ENCODE data around the gene RAPSN.

The RAPSN gene

DNA sequence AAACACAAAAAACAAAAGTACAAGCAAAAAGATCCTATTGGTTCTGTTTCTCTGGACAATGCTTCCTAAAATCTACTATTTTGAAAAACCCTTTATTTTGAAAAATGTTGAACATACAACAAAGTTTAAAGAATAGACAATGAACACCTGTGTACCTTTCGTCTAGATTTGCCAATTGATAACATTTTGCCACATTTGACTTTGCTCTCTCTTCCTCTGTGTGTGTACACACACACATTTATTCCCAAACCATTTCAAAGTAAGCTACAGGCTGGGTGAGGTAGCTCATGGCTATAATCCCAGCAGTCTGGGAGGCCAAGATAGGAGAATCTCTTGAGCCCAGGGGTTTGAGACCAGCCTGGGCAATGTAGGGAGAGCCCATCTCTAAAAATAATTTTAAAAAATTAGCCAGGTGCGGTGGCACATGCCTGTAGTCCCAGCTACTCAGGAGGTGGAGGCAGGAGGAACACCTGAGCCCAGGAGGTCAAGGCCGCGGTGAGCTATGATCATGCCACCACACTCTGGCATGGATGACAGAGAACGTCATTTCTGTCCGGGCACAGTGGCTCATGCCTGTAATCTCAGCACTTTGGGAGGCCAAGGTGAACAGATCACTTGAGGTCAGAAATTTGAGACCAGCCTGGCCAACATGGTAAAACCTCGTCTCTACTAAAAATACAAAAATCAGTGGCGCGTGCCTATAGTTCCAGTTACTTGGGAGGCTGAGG lies 17.4 kb downstream of the RAPSN start:
- DNase-seq, result no peak

GRCh38 chr11:47430524-47430923 lies 18.4 kb downstream of the RAPSN start:
- no peak for DNase-seq

DNA sequence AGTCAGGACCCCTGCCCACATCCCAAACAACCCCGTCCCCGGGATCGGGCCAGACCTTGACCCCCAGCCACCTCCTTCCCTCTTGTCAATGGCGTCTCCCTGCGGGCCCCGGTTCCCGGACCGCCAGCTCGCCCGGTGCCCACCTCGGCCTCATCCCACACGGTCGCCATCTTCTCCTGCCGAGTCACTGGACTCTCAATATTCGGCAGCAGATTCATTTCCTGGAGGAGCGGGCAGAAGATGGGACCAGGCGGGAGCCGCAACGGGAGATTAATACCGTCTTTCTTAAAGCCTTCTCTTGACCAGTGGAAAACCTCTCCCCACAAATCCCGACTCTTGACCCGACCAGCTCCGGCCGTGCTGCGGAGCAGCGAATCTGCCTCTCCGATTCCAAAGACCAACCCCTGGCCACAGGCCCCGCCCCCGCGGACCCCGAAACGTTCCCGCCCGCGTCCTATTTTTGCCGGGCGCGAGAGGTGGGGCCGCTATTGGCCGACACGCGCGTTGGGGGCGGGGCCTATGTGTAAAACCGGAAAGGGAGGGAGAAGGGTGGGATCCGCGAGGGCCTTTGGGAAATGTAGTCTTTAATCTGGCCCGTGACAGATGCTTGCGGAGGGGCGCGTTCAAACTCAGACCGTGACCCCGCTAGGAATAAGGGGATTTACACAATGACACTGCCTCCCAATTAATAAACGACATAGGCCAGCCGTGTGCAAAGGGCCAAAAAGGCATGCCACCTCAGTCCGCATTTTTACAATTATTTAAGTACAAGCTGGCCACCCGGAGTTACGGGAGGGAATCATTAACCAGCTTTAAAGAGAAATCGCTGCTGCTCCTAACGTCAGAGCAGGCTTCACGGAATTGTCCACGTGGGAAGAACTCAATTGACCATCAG lies 22.6 kb downstream of the RAPSN start, which contains the start of gene PSMC3:
PSMC3 (minus strand) TSS at position 378 of the 895 bp plus-strand sequence; CDS start at position 218, 160 bp downstream.
- DNase-seq, result peak; percentile 99

DNA sequence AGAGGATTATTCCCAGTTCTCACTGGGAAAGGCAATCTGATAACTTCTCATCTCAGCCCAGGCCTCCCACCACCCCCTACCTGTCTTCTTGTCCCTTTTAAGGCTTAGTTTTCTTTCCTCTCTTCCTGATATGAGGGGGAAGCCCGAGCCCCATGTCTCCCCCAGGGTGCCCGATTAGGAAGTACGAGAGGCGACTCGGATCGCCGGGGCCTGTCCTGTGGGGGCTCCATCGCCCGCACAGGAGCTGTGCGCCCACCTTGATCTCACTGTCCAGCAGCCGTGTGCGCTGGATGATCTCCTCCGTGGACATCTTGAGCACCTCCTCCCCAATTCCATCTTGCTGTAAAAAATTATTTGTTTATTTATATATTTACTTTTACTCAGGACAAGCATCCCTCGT lies 23.3 kb downstream of the RAPSN start:
- no peak for DNase-seq

DNA sequence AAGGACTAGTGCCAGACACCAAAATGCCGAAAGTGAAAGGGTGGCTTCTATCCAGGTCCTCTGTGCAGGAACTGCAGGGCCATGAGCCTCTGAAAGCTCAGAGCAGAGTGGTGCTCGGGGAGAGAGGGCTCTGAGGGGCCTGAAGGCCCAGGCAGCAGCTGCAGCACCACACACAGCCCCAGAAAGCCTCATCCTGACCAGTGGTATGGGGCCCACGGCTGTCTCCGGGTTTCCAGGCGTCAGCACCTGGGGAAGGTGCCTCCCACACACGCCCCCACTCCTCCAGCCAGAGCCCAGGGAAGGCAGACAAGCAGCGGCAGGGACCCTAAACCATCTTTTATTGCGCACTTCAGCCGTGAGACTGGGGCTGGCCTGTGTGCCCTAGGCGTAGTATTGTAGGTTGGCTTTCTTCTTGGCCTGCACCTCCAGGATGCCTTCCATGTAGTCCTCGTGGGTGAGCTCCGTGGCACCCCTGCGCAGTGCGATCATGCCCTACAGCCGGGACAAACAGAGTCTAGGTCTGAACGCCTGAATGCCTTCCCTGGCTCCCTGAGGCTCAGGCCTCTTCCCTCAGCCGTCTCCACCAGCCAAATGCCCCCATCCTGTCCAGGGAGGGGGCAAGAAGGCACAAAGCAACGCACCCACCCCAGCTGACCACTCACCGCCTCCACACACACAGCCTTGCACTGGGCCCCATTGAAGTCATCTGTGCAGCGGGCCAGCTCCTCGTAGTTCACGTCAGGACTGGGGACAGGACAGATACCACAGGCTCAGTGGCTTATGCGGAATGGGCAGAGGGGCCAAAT lies 30.3 kb downstream of the RAPSN start:
- no peak for DNase-seq

DNA sequence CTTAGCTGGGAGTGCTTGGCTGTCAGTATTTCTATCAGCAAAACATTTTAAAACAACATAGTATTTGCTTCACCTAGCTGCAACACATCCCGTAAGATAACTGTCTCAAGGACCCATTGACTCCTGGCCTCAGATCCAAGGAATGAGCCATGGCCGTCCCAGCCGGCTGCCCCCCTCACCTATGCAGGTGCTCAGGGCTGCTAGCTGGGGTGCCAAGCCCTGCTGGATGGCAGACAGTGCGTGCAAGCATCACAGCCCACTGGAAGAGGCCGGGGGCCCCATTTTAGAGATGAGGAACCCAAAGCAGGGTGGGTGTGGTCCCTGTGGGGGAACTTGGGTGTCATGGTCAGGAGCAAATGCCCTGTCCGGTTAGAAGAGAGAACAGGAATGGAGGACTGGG lies 31.2 kb downstream of the RAPSN start:
- DNase-seq, result no peak

- DNase-seq, result no peak
Observed at GRCh38 chr11:47415949-47416472, 32.9 kb downstream of the RAPSN start.

GRCh38 chr11:47415091-47415854 lies 33.7 kb downstream of the RAPSN start:
- no peak for DNase-seq

DNA sequence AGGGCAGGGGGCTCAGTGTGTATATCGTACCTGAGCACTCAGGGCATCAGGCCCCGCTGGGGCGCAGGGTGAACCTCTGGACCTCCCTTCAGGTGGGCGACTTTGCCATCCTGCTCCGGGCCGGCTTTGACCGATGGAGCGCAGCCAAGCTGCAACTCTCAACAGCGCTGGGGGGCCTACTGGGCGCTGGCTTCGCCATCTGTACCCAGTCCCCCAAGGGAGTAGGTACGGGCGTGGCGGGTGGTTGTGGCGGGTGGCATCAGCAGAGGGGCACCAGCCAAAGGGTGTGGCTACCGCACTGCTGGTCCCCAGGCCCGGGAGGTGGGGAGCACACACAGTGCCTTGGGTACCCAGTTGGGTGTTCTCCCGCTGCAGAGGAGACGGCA lies 34.3 kb downstream of the RAPSN start:
- DNase-seq, result no peak

GRCh38 chr11:47413908-47414684 lies 34.8 kb downstream of the RAPSN start:
- no peak for DNase-seq

DNA sequence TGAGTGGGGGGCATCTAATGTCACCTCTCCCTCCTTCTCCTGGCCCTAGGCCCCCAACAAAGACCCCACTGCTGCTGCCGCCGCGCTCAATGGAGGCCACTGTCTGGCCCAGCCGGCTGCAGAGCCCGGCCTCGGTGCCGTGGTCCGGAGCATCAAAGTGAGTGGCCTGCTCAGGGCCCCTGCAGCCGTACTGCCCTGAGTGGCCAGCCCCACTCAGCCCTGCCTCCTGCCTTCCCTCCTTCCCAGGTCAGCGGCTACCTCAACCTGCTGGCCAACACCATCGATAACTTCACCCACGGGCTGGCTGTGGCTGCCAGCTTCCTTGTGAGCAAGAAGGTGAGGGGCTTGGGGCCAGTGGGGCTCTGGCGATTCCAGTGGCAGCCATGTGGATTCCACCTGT lies 35.6 kb downstream of the RAPSN start:
- no peak for DNase-seq

- peak; percentile 80 for DNase-seq
Observed at GRCh38 chr11:47411884-47412746, 36.8 kb downstream of the RAPSN start.

DNA sequence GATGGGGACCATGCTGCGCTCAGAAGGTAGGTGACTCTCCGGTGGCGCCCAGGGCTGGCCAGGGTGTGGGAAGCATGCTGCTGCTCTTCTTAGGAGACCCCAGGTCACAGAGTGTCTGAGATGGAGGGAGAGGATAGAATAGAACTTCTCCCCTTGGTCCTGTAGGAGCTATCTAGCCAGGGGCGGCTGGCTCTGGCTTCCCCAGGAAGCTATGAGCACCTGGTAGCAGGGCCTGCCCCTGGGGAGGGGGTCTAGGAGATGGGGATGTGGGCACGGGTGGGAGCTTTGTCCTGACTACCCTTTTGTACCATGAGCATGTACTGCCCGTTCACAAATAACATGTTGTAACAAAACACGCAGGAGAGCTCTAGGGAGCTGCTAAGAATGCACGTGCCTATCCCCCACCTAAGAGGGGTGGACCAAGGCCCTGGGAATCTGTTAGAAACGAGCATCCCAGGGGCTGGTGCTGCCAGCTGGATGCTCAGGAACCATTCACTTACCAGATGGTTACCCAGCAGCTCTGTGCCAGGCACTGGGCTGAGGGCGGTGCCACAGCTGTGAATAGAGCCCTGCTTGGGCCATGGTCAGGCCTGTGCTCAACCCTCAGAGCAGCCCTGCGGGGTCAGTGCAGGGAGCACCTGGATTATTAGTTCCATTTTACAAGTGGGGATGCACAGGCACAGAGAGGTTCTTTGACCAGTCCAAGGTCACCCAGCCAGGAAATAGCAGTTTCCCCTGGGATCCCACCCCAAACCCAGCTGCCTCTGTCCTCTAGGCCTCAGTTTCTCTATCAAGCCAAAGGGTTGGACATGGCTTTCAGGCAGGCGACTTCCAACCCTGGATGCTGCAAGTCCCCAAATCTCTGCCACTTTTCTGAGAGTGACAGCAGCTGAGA lies 38.3 kb downstream of the RAPSN start:
- DNase-seq, result no peak

GRCh38 chr11:47409440-47410369 lies 39.2 kb downstream of the RAPSN start:
- DNase-seq, result no peak

DNA sequence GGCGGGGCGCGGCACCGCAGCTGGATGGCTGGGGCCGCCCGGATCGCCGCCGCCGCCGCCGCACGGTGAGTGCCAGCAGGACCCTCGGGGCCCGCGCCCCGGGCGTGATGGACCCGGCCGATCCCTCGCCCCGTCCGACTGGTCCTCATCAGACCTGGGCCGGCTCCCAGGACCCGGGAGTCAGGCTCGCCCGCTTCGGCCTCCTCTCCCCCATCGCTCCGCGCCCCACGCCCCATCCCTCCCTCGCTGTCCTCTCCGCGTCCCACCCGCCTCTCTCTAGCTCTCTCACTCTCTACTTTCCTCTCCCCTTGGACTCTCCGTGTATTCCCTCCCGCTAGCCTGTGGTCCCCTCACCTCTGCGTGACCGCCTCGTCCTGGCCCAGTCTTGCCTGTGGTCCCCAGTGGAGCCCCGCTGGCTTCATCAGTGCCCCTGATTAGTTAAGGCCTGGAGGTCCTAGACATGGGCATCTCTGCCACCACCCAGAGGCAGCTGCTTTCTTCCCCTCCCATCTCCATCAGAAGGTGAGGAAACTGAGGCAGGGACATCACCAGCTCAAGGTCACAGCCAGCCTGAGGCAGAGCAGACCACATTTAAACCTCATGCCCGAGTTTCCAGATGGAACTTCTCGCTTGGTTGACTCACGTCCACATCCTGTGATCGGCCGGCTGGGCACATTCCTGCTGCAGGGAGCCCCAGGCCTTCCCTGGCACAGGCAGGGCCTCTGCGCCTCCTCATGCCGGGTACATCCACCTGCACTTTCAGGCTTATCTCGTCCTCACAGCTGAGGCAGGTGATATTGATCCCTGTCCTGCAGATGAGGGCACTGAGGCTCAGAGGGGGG lies 40.1 kb downstream of the RAPSN start:
- no peak for DNase-seq

DNA sequence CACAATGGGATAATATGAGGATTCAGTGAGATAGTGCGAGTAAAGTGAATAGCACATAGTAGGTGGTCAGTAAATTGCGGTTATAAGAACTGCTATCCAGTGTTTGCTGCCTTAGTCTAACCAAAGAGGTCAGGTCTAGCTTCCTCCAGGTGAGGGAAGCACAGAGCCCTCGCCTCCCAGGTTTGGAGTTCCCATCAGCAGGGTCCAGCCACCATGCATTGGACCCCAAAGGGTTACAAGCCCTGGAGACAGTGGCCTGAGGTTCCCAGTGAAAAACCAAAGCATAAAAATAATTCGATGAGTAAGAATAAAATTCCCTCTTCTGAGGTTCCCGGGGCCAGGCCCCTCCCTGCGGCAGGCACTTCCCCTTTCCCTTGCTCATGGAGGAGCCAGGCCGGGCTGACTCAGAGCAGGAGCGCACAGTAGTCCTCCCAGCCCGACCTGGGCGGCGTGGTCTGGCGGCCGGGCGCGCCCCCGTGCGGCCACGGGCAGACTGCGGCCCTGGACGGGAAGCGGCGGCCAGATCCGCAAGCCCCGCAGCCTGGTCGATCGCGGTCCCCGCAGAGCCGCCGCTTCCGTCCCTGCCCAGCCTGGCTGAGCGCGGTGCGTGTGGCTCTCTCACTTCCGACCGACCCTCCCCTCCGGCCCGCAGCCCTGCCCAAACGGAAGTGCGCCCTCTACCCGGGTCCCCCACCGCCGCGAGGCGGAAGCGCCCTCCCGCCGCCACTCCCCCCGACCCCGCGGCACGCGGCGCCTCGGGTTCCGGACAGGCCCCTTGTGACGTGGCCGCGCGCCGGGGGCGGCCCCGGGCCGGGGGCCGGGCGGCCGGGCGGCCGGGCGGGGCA lies 41.0 kb downstream of the RAPSN start, which contains the start of gene SLC39A13:
SLC39A13 (plus strand) TSS at position 845 of the 845 bp plus-strand sequence. CDS start 1,505 bp downstream, outside the sequence.
- DNase-seq, result peak; percentile 96

Data from hematopoietic multipotent progenitor cell treated with erythropoietin and hydrocortisone succinate and interleukin-3 and kit ligand, for 6 days (in vitro differentiated cells).